Measurements from ENCODE around the gene CIAPIN1. TPM values are rescaled to one million over a fixed set of nuclear protein-coding genes. Genes with fewer than 3 reads are reported as not detected.

The CIAPIN1 gene
- 43.6 and 63.3 TPM in 2 replicates for polyA plus RNA-seq (2012; rRNA removed)
- polyA plus RNA-seq (2012; cell fraction: cytosol; rRNA removed): 45.7 and 48.3 TPM in 2 replicates
- 49.1 and 64.3 TPM in 2 replicates for polyA plus RNA-seq (2012; cell fraction: nucleus; rRNA removed)

GRCh38 chr16:57447186-57447962 lies at the start of gene CIAPIN1, which contains the start of gene COQ9:
Gene CIAPIN1, minus strand, starts transcription at chr16:57447385. Its CDS starts 6,457 bp downstream, at chr16:57440928.
Gene COQ9, plus strand, starts transcription at chr16:57447479. Its CDS starts 27 bp downstream, at chr16:57447506.
- H3K9ac ChIP-seq: peak within 1 kb of the TSS; percentile 98
- POLR2A ChIA-PET: interaction anchor here (0.7 to 1.7 kb wide), 16 partner anchors 10 to 89 kb away, joined by 3 to 12 read pairs (median 4); partner anchors contain the start of gene POLR2C
- CTCF ChIA-PET: interaction anchor here (1.0 to 9.2 kb wide), 12 partner anchors 11 to 355 kb away, joined by 3 to 53 read pairs (median 4); partner anchors contain the start of genes CX3CL1 and POLR2C
- H3K9me2 ChIP-seq: no peaks in the 10 kb centered on the region
- peak within 1 kb of the TSS; percentile 90 to 96 for H3K4me3 ChIP-seq (ENCODE audit: low read depth in 2 of 2, low read length in 1 of 2)
- H3F3A ChIP-seq (replicated peaks; ENCODE audit: insufficient read depth): no peaks in the 10 kb centered on the region
- peak within 1 kb of the TSS; percentile 81; the same call in 1 of the 2 replicates for H2AFZ ChIP-seq (ENCODE audit: low read depth)
- peak within 1 kb of the TSS; percentile 93 for H3K4me2 ChIP-seq
- peaks cover 72% of the 10 kb centered on the region for H3K79me2 ChIP-seq (ENCODE audit: insufficient read depth)
- peaks cover 13 to 19% of the 10 kb centered on the region in 2 experiments for H3K36me3 ChIP-seq (replicated peaks in 1 of 2; ENCODE audit: control insufficient read depth in 1 of 2, insufficient read depth in 2 of 2, low read length in 1 of 2)
- H3K9me3 ChIP-seq: no peaks in the 10 kb centered on the region
- no peaks in the 10 kb centered on the region for H4K20me1 ChIP-seq (ENCODE audit: insufficient read depth)
- H3K27me3 ChIP-seq (ENCODE audit: insufficient read depth): no peaks in the 10 kb centered on the region
- H3K27ac ChIP-seq (ENCODE audit: low read depth in 2 of 2, low read length in 1 of 2): peak within 1 kb of the TSS; percentile 65 to 84; a peak in 3 of 4 replicates
- DNase-seq: peak; percentile 96
- WGBS (ENCODE audit: low lambda C conversion rate): 0% methylated on average over 15 of the region's 68 CpGs
- H3K4me1 ChIP-seq (ENCODE audit: control insufficient read depth in 1 of 2, insufficient read depth in 2 of 2, low read depth in 1 of 2, low read length in 1 of 2): peaks cover 3 to 9% of the 10 kb centered on the region in 2 experiments; a peak in 2 of 4 replicates
- TF ChIP-seq NRF1 (IDR thresholded peaks at IDR 0.05; ENCODE audit: low read depth, low read length): no peak
- no peak for TF ChIP-seq PBX3 (IDR thresholded peaks at IDR 0.05)
- no peak for TF ChIP-seq FOXJ3 (CRISPR knock-in tag; IDR thresholded peaks at IDR 0.05)
- TF ChIP-seq MXI1 (IDR thresholded peaks at IDR 0.05; ENCODE audit: low read depth, low read length): peak; percentile 36
- no peak for TF ChIP-seq TCF12 (IDR thresholded peaks at IDR 0.05)
- TF ChIP-seq TEAD4 (IDR thresholded peaks at IDR 0.05; ENCODE audit: borderline replicate concordance, insufficient read depth): no peak
- TF ChIP-seq IRF3 (IDR thresholded peaks at IDR 0.05; ENCODE audit: low read depth, low read length): no peak
- peak; percentile 99 for TF ChIP-seq ZBTB33 (IDR thresholded peaks at IDR 0.05; ENCODE audit: borderline replicate concordance, low read depth)
- TF ChIP-seq RFX5 (IDR thresholded peaks at IDR 0.05; ENCODE audit: low read length): no peak
- peak; percentile 83 for TF ChIP-seq GABPA (IDR thresholded peaks at IDR 0.05; ENCODE audit: low read depth)
- no peak for TF ChIP-seq FOSL2 (IDR thresholded peaks at IDR 0.05; ENCODE audit: borderline replicate concordance, low read depth)
- TF ChIP-seq CHD2 (IDR thresholded peaks at IDR 0.05; ENCODE audit: low read length, partially characterized antibody): peak; percentile 100
- TF ChIP-seq RXRA (IDR thresholded peaks at IDR 0.05; ENCODE audit: borderline replicate concordance, low read depth): no peak
- no peak for TF ChIP-seq JUND (IDR thresholded peaks at IDR 0.05)
- TF ChIP-seq FOXM1 (IDR thresholded peaks at IDR 0.05; ENCODE audit: low read depth): no peak
- TF ChIP-seq RCOR1 (IDR thresholded peaks at IDR 0.05; ENCODE audit: low read length): no peak
- no peak for TF ChIP-seq RAD21 (IDR thresholded peaks at IDR 0.05; ENCODE audit: low read length)
- TF ChIP-seq EP300 (IDR thresholded peaks at IDR 0.05; ENCODE audit: borderline replicate concordance in 1 of 2, low read depth in 1 of 2, low read length in 1 of 2): no peak
- peak; percentile 100 for TF ChIP-seq TAF1 (IDR thresholded peaks at IDR 0.05; ENCODE audit: borderline replicate concordance, low read depth, low read length)
- no peak for TF ChIP-seq USF2 (IDR thresholded peaks at IDR 0.05; ENCODE audit: borderline replicate concordance, low read depth, low read length)
- TF ChIP-seq POLR2AphosphoS5 (IDR thresholded peaks at IDR 0.05; ENCODE audit: low read depth, low read length): peak; percentile 85
- TF ChIP-seq SIN3A (IDR thresholded peaks at IDR 0.05; ENCODE audit: borderline replicate concordance, low read depth, low read length): peak; percentile 90; the same call in 1 of the 2 replicates
- no peak for TF ChIP-seq EZH2phosphoT487 (IDR thresholded peaks at IDR 0.05; ENCODE audit: borderline replicate concordance, low read depth)
- TF ChIP-seq ELF1 (IDR thresholded peaks at IDR 0.05): peak; percentile 97
- peak; percentile 84 for TF ChIP-seq MAX (IDR thresholded peaks at IDR 0.05; ENCODE audit: low read depth)
- peak; percentile 99 for TF ChIP-seq YY1 (IDR thresholded peaks at IDR 0.05; ENCODE audit: low read depth)
- TF ChIP-seq USF1 (IDR thresholded peaks at IDR 0.05; ENCODE audit: borderline replicate concordance, low read depth): 0 out of 2 replicates have a peak, but pooled peaks have one; percentile 32
- no peak for TF ChIP-seq NFIC (IDR thresholded peaks at IDR 0.05; ENCODE audit: borderline replicate concordance)
